ENCODE data around the gene MLYCD.

DNA sequence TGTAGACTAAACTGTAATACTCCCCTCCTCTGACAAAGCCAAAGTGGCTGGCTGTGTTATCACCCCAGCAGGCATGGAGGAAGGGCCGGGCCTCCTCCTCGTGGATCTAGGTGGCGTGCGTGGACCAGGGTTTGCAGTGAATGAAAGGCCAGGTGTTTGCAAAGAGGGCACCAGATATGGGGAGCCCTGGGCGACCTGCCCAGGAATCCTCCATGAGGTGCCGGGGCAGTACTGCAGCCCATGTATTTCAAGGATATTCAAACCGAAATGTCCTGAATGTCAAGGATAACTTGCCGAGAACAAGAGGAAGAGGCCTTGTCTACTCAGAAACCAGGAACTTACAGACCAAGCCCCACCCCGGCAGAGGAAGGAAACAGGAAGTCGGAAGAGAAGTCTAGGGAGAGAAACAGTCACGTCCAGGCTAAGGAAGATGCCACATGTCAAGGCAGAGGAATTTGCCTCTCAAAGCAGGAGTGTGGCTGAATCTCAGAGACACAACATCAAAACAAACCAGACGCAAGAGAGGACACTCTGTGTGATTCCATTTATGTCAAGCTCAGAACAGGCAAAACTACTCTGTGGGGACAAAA is 40.4 kb downstream of the MLYCD start:
- TF ChIP-seq, protein P1, sequence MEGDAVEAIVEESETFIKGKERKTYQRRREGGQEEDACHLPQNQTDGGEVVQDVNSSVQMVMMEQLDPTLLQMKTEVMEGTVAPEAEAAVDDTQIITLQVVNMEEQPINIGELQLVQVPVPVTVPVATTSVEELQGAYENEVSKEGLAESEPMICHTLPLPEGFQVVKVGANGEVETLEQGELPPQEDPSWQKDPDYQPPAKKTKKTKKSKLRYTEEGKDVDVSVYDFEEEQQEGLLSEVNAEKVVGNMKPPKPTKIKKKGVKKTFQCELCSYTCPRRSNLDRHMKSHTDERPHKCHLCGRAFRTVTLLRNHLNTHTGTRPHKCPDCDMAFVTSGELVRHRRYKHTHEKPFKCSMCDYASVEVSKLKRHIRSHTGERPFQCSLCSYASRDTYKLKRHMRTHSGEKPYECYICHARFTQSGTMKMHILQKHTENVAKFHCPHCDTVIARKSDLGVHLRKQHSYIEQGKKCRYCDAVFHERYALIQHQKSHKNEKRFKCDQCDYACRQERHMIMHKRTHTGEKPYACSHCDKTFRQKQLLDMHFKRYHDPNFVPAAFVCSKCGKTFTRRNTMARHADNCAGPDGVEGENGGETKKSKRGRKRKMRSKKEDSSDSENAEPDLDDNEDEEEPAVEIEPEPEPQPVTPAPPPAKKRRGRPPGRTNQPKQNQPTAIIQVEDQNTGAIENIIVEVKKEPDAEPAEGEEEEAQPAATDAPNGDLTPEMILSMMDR (IDR thresholded peaks at IDR 0.05): no peak
- no peak for TF ChIP-seq POLR2A (IDR thresholded peaks at IDR 0.05)

Data from uterus (tissue), 2 donors.